GM12864 (cell line): ENCODE results near the gene SYTL1.

ENCODE experiments used
- DNase-seq: peaks from one replicate; pipeline ENCODE4 v3.0.0-alpha.2; 2011; ENCODE audit warnings: low read depth
- H3K4me3 ChIP-seq: 2 replicates; pipeline ENCODE4 v1.5.1; 2011; ENCODE audit warnings: mild to moderate bottlenecking, low read depth, low read length, control low read depth
- TF ChIP-seq, protein P1 (sequence below): IDR thresholded peaks from 2 replicates; pipeline ENCODE4 v1.5.1; 2011; ENCODE audit warnings: low read depth, mild to moderate bottlenecking, moderate library complexity, low read length, control low read depth, inconsistent platforms; ENCODE audit errors: missing control alignments

Gene SYTL1

DNA sequence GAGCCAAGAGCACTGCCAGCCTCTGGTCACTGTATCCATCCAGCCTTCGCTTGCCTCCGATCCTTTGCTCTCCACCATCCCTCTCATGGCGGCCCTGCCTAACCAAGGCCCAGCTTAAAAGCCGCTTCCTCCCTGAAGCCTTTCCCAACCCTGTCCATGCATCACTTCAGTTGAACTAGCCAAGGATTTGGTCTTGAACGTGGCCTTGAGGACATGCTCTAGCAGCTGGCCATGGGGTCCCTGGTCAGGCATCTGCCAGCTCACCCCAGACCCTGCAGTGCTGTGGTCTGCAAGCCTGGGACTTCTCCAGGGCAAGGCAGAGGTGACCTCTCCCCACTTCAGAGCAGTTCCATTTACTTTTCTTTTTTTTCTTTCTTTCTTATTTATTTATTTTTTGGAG, 5.1 kb upstream of the SYTL1 start:
- TF ChIP-seq, protein P1, sequence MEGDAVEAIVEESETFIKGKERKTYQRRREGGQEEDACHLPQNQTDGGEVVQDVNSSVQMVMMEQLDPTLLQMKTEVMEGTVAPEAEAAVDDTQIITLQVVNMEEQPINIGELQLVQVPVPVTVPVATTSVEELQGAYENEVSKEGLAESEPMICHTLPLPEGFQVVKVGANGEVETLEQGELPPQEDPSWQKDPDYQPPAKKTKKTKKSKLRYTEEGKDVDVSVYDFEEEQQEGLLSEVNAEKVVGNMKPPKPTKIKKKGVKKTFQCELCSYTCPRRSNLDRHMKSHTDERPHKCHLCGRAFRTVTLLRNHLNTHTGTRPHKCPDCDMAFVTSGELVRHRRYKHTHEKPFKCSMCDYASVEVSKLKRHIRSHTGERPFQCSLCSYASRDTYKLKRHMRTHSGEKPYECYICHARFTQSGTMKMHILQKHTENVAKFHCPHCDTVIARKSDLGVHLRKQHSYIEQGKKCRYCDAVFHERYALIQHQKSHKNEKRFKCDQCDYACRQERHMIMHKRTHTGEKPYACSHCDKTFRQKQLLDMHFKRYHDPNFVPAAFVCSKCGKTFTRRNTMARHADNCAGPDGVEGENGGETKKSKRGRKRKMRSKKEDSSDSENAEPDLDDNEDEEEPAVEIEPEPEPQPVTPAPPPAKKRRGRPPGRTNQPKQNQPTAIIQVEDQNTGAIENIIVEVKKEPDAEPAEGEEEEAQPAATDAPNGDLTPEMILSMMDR, result no peak
- no peak for DNase-seq
- no peak overlapping the region for H3K4me3 ChIP-seq

DNA sequence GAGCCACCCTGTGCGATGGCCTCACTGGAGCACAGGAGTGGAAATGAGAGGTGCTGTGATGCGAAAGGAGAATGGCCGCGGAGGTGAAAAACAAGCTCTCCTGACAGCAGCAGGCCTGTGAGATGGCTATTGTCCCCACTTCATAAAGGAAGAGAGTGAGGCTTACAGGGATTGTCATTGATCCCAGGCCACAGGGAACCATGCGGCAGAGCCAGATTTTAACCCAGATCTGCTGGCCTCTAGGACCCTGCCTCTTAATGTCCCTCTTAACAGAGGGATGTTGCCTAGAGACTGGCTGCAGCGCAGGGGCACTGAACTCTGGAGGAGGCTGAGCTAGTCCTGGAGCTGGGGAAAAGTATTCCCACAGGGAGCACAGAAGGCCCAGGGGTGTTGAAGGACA, 3.1 kb upstream of the SYTL1 start:
- TF ChIP-seq, protein P1, result no peak
- no peak for DNase-seq

DNA sequence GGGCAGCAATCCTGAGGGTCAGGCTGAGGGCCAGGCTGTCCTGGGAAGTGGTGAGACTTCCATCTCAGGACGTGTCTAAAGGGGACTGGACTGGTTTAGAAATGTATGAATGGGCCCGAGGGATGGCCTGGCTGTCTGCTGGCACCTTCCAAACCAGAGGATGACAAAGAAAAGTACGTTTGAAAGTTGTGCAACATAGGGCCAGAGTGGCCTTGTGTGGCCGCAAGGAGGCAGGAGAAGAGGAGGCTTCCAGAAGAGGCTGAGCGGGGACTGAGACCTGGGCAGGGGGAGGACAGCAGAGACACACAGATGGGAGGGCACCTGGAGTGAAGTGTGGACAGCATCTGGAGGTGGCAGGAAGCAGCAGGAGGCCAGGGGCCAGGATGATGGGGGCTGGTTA, 2.6 kb upstream of the SYTL1 start:
- TF ChIP-seq, protein P1, result no peak
- no peak overlapping the region for H3K4me3 ChIP-seq
- no peak for DNase-seq

More for the DNA sequence above, 3.1 kb upstream of the SYTL1 start:
- H3K4me3 ChIP-seq, result no peak overlapping the region

DNA sequence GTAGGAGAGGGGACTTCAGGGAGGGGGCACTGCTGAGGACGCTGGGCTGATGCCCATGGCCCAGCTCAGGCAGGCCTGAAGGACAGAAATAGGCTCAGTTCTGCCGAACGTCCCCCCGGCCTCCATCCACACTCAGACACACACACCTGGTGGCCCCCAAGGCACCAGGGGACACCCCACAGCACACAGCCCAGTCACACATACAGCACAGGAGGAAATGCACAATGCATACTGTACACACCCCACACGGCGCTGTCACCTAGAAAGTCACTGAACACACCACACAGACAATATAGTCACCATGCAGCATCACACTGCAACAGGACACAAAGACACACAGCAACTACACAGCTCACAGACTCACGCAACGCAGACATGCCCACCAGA, 562 bp downstream of the SYTL1 start:
- H3K4me3 ChIP-seq, result peak overlapping the region; percentile 76
- DNase-seq, result no peak
- TF ChIP-seq, protein P1, result no peak

DNA sequence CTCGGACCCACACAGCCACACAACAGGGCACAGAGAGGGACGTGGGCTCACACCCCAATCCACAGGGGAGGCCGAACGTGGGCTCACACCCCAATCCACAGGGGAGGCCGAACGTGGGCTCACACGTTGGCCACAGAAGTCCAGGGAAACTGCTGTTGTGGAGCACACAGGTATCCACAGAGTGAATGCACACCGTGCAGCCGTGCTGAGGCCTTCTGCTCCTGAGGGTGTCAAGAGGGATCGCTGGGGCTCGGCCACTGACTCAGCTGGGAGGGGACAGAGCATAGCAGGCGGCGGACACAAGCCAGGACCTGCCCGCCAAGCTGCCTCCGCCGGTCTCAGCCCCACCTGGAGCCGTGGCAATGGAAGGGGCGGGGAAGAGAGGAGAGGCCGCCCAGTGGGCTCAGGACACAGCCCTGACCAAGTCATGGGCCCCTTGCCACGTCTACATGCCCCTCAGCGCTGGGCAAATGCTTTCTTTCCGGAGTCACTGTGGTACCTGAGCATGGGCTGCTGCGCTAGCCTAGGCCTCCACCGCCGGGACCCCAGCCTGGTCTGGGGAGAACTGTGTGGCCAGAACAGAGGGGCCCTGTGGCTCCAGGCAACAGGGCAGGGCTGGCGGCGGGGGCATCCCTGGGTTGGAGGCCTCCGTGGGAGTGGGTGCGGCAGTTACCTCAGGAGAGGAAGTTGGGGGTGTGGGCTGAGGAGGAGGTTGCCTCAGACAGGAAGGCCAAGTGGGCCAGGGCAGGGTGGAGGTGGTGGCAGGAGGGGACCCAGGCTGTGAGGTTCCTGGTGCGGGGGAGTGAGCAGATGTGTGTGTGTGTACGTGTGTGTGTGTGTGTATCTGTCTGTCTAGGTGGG, 1.2 kb downstream of the SYTL1 start:
- no peak for DNase-seq
- H3K4me3 ChIP-seq, result peak overlapping the region; percentile 76

DNA sequence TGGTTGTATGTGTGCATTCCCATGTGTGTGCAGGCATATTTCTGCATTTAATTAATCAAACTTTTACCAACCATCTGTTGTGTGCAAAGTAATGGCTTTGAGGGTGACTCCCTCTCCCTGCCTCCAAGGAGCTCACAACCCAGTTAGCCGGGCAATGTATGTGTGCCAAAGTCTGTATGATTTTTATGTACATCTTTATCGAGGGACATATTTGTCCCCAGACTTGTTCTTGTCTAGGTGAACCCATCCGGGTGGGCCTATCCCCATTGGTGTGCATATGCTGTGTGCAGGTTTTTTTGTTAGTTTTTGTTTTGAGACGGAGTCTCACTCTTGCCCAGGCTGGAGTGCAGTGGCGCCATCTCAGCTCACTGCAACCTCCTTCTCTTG, 1.8 kb downstream of the SYTL1 start:
- H3K4me3 ChIP-seq, result peak overlapping the region; percentile 76
- no peak for DNase-seq
- TF ChIP-seq, protein P1, result no peak

More for the DNA sequence above, 1.2 kb downstream of the SYTL1 start:
- TF ChIP-seq, protein P1, result no peak

DNA sequence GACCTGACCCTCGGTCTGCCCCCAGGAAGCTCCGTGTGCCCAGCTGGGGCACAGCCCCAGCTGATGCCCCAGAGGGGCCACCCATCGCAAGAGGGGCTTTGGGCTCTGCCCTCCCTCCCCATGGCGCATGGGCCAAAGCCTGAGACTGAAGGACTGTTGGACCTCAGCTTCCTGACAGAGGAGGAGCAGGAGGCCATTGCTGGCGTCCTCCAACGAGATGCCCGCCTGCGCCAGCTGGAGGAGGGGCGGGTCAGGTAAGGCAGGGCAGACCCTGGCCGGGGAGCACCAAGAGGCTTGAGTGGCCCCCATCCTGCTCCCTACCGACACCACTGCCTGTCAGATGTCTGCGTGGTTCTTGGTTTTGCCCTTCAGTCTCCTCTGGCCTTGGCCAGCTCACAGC, 3.5 kb downstream of the SYTL1 start:
- no peak overlapping the region for H3K4me3 ChIP-seq
- TF ChIP-seq, protein P1, result no peak
- DNase-seq, result no peak
